Glutamatergic neuron (in vitro differentiated cells): ENCODE measurements around the gene SLC17A6. TPM values are rescaled to one million over a fixed set of nuclear protein-coding genes. Genes with fewer than 3 reads are reported as not detected.

ENCODE experiments used
- DNase-seq: peaks from one replicate; pipeline ENCODE4 v3.0.0; 2022
- H3K27ac Mint-ChIP-seq: one replicate; pipeline ENCODE4 v1.8.0; 2020; ENCODE audit warnings: mild to moderate bottlenecking, mixed read lengths, inconsistent platforms; ENCODE audit not compliant: unreplicated experiment
- H3K27me3 Mint-ChIP-seq: one replicate; pipeline ENCODE4 v1.8.0; 2020; ENCODE audit warnings: mild to moderate bottlenecking, moderate library complexity, mixed read lengths, inconsistent platforms; ENCODE audit not compliant: unreplicated experiment
- H3K36me3 Mint-ChIP-seq: one replicate; pipeline ENCODE4 v1.8.0; 2020; ENCODE audit warnings: mild to moderate bottlenecking, mixed read lengths, inconsistent platforms; ENCODE audit not compliant: unreplicated experiment
- H3K4me1 Mint-ChIP-seq: one replicate; pipeline ENCODE4 v1.8.0; 2020; ENCODE audit warnings: mild to moderate bottlenecking, low read depth, mixed read lengths, inconsistent platforms; ENCODE audit not compliant: unreplicated experiment
- H3K4me3 Mint-ChIP-seq: one replicate; pipeline ENCODE4 v1.8.0; 2020; ENCODE audit warnings: mild to moderate bottlenecking, mixed read lengths, inconsistent platforms; ENCODE audit not compliant: unreplicated experiment
- H3K9me3 Mint-ChIP-seq: one replicate; pipeline ENCODE4 v1.8.0; 2020; ENCODE audit warnings: mild to moderate bottlenecking, moderate library complexity, mixed read lengths, inconsistent platforms; ENCODE audit not compliant: unreplicated experiment
- total RNA-seq: library from RNA; stranded (reverse); fragmentation: NEBNext Ultra II Directional; extraction: Animal tissue kit (Norgen Biotek cat#: 25700); gene quantifications from one replicate; pipeline ENCODE4 v1.2.1, GENCODE V29; 2021; ENCODE audit not compliant: unreplicated experiment
- TF ChIP-seq, protein P1 (sequence below): fragments of 200-600 bp; sonication (generic); IDR thresholded peaks from one replicate; pipeline ENCODE4 v1.5.0; 2021; ENCODE audit not compliant: partially characterized antibody, unreplicated experiment

The SLC17A6 gene
- total RNA-seq, 1 donor from 2014 or later: 170 TPM

DNA sequence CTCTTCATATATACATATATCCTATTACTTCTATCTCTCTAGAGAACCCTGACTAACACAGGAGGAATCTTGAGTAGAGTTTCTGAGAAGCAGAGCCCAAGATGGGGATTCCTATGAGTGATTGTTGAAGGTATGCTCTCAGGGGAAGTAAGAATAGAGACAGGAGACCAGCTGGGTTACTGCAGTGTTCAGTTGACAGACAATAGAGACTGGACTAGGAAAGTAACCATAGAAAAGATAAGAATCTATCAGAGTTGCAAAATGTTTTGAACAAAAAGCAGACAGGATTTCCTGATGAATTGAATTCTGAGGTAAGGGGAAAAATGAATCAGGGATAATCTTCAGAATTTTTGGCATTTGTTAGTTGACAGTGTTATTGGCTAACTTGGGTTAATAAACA, 54.4 kb downstream of the SLC17A6 start:
- Mint-ChIP-seq H3K4me1 (no peaks in the 10 kb centered on the region), H3K36me3 (no peaks in the 10 kb centered on the region), H3K4me3 (no peak overlapping the region), H3K9me3 (no peaks in the 10 kb centered on the region), H3K27ac (no peak overlapping the region), H3K27me3 (no peaks in the 10 kb centered on the region)
- no peak for DNase-seq
- TF ChIP-seq, protein P1, sequence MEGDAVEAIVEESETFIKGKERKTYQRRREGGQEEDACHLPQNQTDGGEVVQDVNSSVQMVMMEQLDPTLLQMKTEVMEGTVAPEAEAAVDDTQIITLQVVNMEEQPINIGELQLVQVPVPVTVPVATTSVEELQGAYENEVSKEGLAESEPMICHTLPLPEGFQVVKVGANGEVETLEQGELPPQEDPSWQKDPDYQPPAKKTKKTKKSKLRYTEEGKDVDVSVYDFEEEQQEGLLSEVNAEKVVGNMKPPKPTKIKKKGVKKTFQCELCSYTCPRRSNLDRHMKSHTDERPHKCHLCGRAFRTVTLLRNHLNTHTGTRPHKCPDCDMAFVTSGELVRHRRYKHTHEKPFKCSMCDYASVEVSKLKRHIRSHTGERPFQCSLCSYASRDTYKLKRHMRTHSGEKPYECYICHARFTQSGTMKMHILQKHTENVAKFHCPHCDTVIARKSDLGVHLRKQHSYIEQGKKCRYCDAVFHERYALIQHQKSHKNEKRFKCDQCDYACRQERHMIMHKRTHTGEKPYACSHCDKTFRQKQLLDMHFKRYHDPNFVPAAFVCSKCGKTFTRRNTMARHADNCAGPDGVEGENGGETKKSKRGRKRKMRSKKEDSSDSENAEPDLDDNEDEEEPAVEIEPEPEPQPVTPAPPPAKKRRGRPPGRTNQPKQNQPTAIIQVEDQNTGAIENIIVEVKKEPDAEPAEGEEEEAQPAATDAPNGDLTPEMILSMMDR: no peak

GRCh38 chr11:22405377-22405776, 67.2 kb downstream of the SLC17A6 start:
- H3K9me3 Mint-ChIP-seq: no peaks in the 10 kb centered on the region
- peaks cover 5% of the 10 kb centered on the region for H3K4me1 Mint-ChIP-seq
- no peak overlapping the region for H3K4me3 Mint-ChIP-seq
- peaks cover 3% of the 10 kb centered on the region for H3K27me3 Mint-ChIP-seq
- no peaks in the 10 kb centered on the region for H3K36me3 Mint-ChIP-seq
- no peak for DNase-seq
- TF ChIP-seq, protein P1: no peak
- H3K27ac Mint-ChIP-seq: no peak overlapping the region

- H3K9me3 Mint-ChIP-seq: no peaks in the 10 kb centered on the region
- H3K27ac Mint-ChIP-seq: no peak overlapping the region
- TF ChIP-seq, protein P1: no peak
- no peak for DNase-seq
- peaks cover 3% of the 10 kb centered on the region for H3K27me3 Mint-ChIP-seq
- no peaks in the 10 kb centered on the region for H3K36me3 Mint-ChIP-seq
- H3K4me1 Mint-ChIP-seq: peaks cover 5% of the 10 kb centered on the region
- H3K4me3 Mint-ChIP-seq: no peak overlapping the region
These were observed 69.1 kb downstream of the SLC17A6 start for GRCh38 chr11:22407267-22407666.

DNA sequence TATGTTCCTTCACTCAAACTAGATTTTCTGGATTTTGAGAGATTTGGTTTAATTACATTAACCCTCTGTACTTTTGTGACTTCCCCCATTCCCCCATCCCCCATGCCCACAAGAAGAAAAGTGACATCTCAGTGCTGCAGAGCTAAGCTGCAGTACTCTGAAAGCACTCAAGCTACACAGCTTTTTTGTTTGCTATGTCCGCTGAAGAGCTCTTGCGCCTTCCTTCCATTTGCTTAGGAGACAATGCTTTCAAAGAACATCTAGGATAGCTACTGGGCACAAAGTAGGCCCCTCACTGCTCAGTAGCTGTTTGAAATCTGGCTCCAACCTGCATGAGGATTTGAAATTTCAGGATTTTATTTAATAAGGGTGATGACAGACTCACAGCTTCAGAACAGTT, 69.7 kb downstream of the SLC17A6 start:
- no peak for DNase-seq
- no peak overlapping the region for H3K27ac Mint-ChIP-seq
- TF ChIP-seq, protein P1: no peak
- peaks cover 3% of the 10 kb centered on the region for H3K27me3 Mint-ChIP-seq
- no peaks in the 10 kb centered on the region for H3K9me3 Mint-ChIP-seq
- H3K36me3 Mint-ChIP-seq: no peaks in the 10 kb centered on the region
- peak overlapping the region; percentile 6 for H3K4me3 Mint-ChIP-seq
- peaks cover 5% of the 10 kb centered on the region for H3K4me1 Mint-ChIP-seq

DNA sequence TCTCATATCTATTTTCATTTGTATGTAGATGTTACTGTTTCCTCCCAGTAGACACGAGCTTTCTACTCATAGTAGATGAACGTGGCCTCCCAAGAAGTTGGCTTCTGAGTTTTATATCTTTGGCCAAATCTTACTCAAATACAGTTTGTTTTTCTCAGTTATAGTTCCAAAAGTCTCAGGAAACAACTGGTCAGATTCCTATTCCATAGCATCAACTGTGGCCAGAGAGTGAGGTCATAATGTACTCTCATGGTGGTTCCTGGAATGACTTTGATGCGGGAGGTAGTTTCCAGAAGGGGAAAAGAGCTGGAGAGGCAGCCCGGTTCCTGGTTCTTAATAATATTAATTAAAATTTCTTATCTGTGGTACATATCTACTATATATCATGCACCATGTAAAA, 77.3 kb downstream of the SLC17A6 start:
- no peaks in the 10 kb centered on the region for H3K4me1 Mint-ChIP-seq
- no peaks in the 10 kb centered on the region for H3K36me3 Mint-ChIP-seq
- no peak overlapping the region for H3K4me3 Mint-ChIP-seq
- TF ChIP-seq, protein P1: no peak
- peaks cover 1% of the 10 kb centered on the region for H3K9me3 Mint-ChIP-seq
- H3K27ac Mint-ChIP-seq: no peak overlapping the region
- no peak for DNase-seq
- no peaks in the 10 kb centered on the region for H3K27me3 Mint-ChIP-seq
